ENCODE results near the gene C1orf141.

GRCh38 chr1:67162954-67163353, 28.2 kb upstream of the C1orf141 start:
- TF ChIP-seq CTCF (IDR thresholded peaks at IDR 0.05) (no peak), POLR2A (IDR thresholded peaks at IDR 0.05) (no peak)
